Activated naive CD8-positive, alpha-beta T cell treated with anti-CD3 and anti-CD28 coated beads, Interleukin-2, amount 50 U/mL, for 24 hours (primary cell): ENCODE measurements around the gene PIP5KL1.

Source experiments
- ATAC-seq: fragments of 150-1000 bp; cut with Tn5 transposase; one replicate; pipeline ENCODE4 v1.10.0; 2021
- DNase-seq: peaks from one replicate; pipeline ENCODE4 v3.0.0; 2021
- H3K27ac Mint-ChIP-seq: one replicate; pipeline ENCODE4 v1.8.0; 2021; ENCODE audit warnings: mild to moderate bottlenecking, mixed read lengths
- H3K27me3 Mint-ChIP-seq: one replicate; pipeline ENCODE4 v1.8.0; 2021; ENCODE audit warnings: mixed read lengths
- H3K36me3 Mint-ChIP-seq: one replicate; pipeline ENCODE4 v1.8.0; 2021; ENCODE audit warnings: low read depth, mixed read lengths
- H3K4me1 Mint-ChIP-seq: one replicate; pipeline ENCODE4 v1.8.0; 2021; ENCODE audit warnings: mixed read lengths
- H3K4me3 Mint-ChIP-seq: one replicate; pipeline ENCODE4 v1.8.0; 2021; ENCODE audit warnings: mild to moderate bottlenecking, moderate library complexity, mixed read lengths
- H3K9me3 Mint-ChIP-seq: one replicate; pipeline ENCODE4 v1.8.0; 2021; ENCODE audit warnings: mixed read lengths

PIP5KL1 gene

GRCh38 chr9:127876764-127877562, 53.6 kb downstream of the PIP5KL1 start:
- H3K4me3 Mint-ChIP-seq = no peak overlapping the region
- H3K27ac Mint-ChIP-seq = no peak overlapping the region
- peaks cover 5% of the 10 kb centered on the region for H3K27me3 Mint-ChIP-seq
- DNase-seq (no peak), ATAC-seq (no peak)
- H3K36me3 Mint-ChIP-seq = peaks cover 2% of the 10 kb centered on the region
- H3K4me1 Mint-ChIP-seq = peaks cover 7% of the 10 kb centered on the region
- H3K9me3 Mint-ChIP-seq = no peaks in the 10 kb centered on the region

- no peak overlapping the region for H3K27ac Mint-ChIP-seq
- H3K4me3 Mint-ChIP-seq = no peak overlapping the region
- H3K9me3 Mint-ChIP-seq = no peaks in the 10 kb centered on the region
- peaks cover 5% of the 10 kb centered on the region for H3K27me3 Mint-ChIP-seq
- no peak for DNase-seq
- no peak for ATAC-seq
- H3K4me1 Mint-ChIP-seq = peaks cover 7% of the 10 kb centered on the region
- peaks cover 2% of the 10 kb centered on the region for H3K36me3 Mint-ChIP-seq
Observed at GRCh38 chr9:127876026-127876763, 54.4 kb downstream of the PIP5KL1 start.

- Mint-ChIP-seq H3K4me1 (peaks cover 7% of the 10 kb centered on the region), H3K27me3 (peaks cover 5% of the 10 kb centered on the region), H3K9me3 (no peaks in the 10 kb centered on the region), H3K27ac (no peak overlapping the region), H3K36me3 (peaks cover 2% of the 10 kb centered on the region), H3K4me3 (no peak overlapping the region)
- DNase-seq = no peak
- ATAC-seq = peak; percentile 8
Observed at GRCh38 chr9:127875306-127875966, 55.1 kb downstream of the PIP5KL1 start.

GRCh38 chr9:127874301-127875221, 56.0 kb downstream of the PIP5KL1 start:
- ATAC-seq (no peak), DNase-seq (no peak)
- no peaks in the 10 kb centered on the region for H3K9me3 Mint-ChIP-seq
- H3K4me3 Mint-ChIP-seq = no peak overlapping the region
- peaks cover 2% of the 10 kb centered on the region for H3K36me3 Mint-ChIP-seq
- H3K27ac Mint-ChIP-seq = no peak overlapping the region
- peaks cover 7% of the 10 kb centered on the region for H3K4me1 Mint-ChIP-seq
- H3K27me3 Mint-ChIP-seq = peaks cover 5% of the 10 kb centered on the region

GRCh38 chr9:127873886-127874285, 56.7 kb downstream of the PIP5KL1 start:
- no peak for ATAC-seq
- Mint-ChIP-seq H3K4me3 (no peak overlapping the region), H3K4me1 (peaks cover 7% of the 10 kb centered on the region), H3K27ac (no peak overlapping the region), H3K9me3 (no peaks in the 10 kb centered on the region), H3K27me3 (peaks cover 5% of the 10 kb centered on the region), H3K36me3 (no peaks in the 10 kb centered on the region)
- no peak for DNase-seq

GRCh38 chr9:127873223-127873691, 57.3 kb downstream of the PIP5KL1 start:
- Mint-ChIP-seq H3K27me3 (peaks cover 5% of the 10 kb centered on the region), H3K4me1 (peaks cover 7% of the 10 kb centered on the region), H3K4me3 (no peak overlapping the region), H3K9me3 (no peaks in the 10 kb centered on the region), H3K27ac (no peak overlapping the region), H3K36me3 (no peaks in the 10 kb centered on the region)
- no peak for ATAC-seq
- DNase-seq = no peak

- ATAC-seq (no peak), DNase-seq (no peak)
- peaks cover 3% of the 10 kb centered on the region for H3K27me3 Mint-ChIP-seq
- H3K4me3 Mint-ChIP-seq = no peak overlapping the region
- no peaks in the 10 kb centered on the region for H3K36me3 Mint-ChIP-seq
- no peak overlapping the region for H3K27ac Mint-ChIP-seq
- H3K9me3 Mint-ChIP-seq = no peaks in the 10 kb centered on the region
- H3K4me1 Mint-ChIP-seq = peaks cover 5% of the 10 kb centered on the region
Observed at GRCh38 chr9:127872369-127873222, 58.0 kb downstream of the PIP5KL1 start.

- Mint-ChIP-seq H3K9me3 (no peaks in the 10 kb centered on the region), H3K4me3 (no peak overlapping the region), H3K27ac (no peak overlapping the region), H3K36me3 (no peaks in the 10 kb centered on the region), H3K4me1 (no peaks in the 10 kb centered on the region), H3K27me3 (no peaks in the 10 kb centered on the region)
- ATAC-seq = no peak
- DNase-seq = no peak
Observed at GRCh38 chr9:127871531-127871930, 59.0 kb downstream of the PIP5KL1 start.

GRCh38 chr9:127870887-127871286, 59.7 kb downstream of the PIP5KL1 start:
- peaks cover 2% of the 10 kb centered on the region for H3K4me1 Mint-ChIP-seq
- H3K27ac Mint-ChIP-seq = no peak overlapping the region
- DNase-seq (no peak), ATAC-seq (no peak)
- no peaks in the 10 kb centered on the region for H3K9me3 Mint-ChIP-seq
- no peaks in the 10 kb centered on the region for H3K27me3 Mint-ChIP-seq
- no peak overlapping the region for H3K4me3 Mint-ChIP-seq
- H3K36me3 Mint-ChIP-seq = no peaks in the 10 kb centered on the region
